HEK293T (cell line): ENCODE measurements around the gene PRKCA.

Source experiments
- FOXM1 ChIP-seq: fragments of 450-650 bp; IDR thresholded peaks from 2 replicates; pipeline ENCODE4 v1.6.1; 2017; ENCODE audit warnings: mild to moderate bottlenecking, borderline replicate concordance
- HDGF ChIP-seq: fragments of 450-650 bp; IDR thresholded peaks from 2 replicates; pipeline ENCODE4 v1.6.1; 2017; ENCODE audit warnings: antibody characterized with exemption, borderline replicate concordance
- L3MBTL2 ChIP-seq: fragments of 450-650 bp; conservative IDR thresholded peaks from 2 replicates; pipeline ENCODE4 v1.6.1; 2016; ENCODE audit warnings: mild to moderate bottlenecking
- NFRKB ChIP-seq: fragments of 450-650 bp; IDR thresholded peaks from 2 replicates; pipeline ENCODE4 v1.6.1; 2016; ENCODE audit warnings: mild to moderate bottlenecking, moderate library complexity
- SP1 ChIP-seq: fragments of 450-650 bp; IDR thresholded peaks from 2 replicates; pipeline ENCODE4 v1.6.1; 2017
- SUZ12 ChIP-seq: fragments of 450-650 bp; IDR thresholded peaks from 2 replicates; pipeline ENCODE4 v1.6.1; 2016; ENCODE audit warnings: mild to moderate bottlenecking
- ZNF384 ChIP-seq: fragments of 450-650 bp; IDR thresholded peaks from 2 replicates; pipeline ENCODE4 v1.6.1; 2016
- TF ChIP-seq, protein P1 (sequence below): fragments of 450-650 bp; IDR thresholded peaks from 2 replicates; pipeline ENCODE4 v1.6.1; 2016

DNA sequence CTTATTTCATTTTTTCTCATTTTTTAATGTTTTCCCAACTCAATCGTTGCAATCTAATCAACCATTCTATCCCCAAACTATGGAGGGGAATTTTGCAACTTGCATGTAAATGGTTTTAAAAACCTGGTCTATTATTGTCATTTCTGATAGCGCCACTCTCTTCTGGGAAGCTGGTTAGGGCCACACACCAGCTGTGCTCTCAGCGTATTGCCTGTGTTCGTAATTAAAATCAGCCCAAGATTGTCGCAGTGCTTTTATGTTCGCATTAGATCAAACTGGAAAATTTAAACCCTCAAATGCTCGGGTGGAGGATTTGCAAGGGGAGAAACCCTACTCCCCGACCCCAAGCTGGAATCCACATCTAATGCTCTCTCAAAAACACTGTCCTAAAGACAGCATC lies 409.0 kb downstream of the PRKCA start:
- TF ChIP-seq ZNF384 = no peak
- no peak for TF ChIP-seq FOXM1
- TF ChIP-seq L3MBTL2 = no peak
- no peak for TF ChIP-seq NFRKB
- TF ChIP-seq, protein P1, sequence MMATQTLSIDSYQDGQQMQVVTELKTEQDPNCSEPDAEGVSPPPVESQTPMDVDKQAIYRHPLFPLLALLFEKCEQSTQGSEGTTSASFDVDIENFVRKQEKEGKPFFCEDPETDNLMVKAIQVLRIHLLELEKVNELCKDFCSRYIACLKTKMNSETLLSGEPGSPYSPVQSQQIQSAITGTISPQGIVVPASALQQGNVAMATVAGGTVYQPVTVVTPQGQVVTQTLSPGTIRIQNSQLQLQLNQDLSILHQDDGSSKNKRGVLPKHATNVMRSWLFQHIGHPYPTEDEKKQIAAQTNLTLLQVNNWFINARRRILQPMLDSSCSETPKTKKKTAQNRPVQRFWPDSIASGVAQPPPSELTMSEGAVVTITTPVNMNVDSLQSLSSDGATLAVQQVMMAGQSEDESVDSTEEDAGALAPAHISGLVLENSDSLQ = no peak
- TF ChIP-seq SP1 = no peak
- TF ChIP-seq SUZ12 = no peak
- no peak for TF ChIP-seq HDGF
